Measurements from ENCODE around the gene PRRC2B.

- TF ChIP-seq POLR2A (IDR thresholded peaks at IDR 0.05; ENCODE audit: low read length) (no peak), GATA1 (IDR thresholded peaks at IDR 0.05; ENCODE audit: low read depth, low read length) (no peak)
Measured at GRCh38 chr9:131484051-131484445, 90.2 kb downstream of the PRRC2B start.

Measured in erythroblast (primary cell).